Nephron (organoid): ENCODE data around the gene PPM1N.

Experiments
- H3K27ac Mint-ChIP-seq, 3 experiments: 2 replicates each; pipeline ENCODE4 v1.8.0; 2020; ENCODE audit warnings: mixed read lengths in 3 of 3, mild to moderate bottlenecking in 2 of 3, moderate library complexity in 1 of 3
- H3K27me3 Mint-ChIP-seq: 2 replicates; pipeline ENCODE4 v1.8.0; 2021; ENCODE audit warnings: low read depth, mild to moderate bottlenecking, moderate library complexity, mixed read lengths
- H3K36me3 Mint-ChIP-seq: 2 replicates; pipeline ENCODE4 v1.8.0; 2020; ENCODE audit warnings: low read depth, mixed read lengths
- H3K4me1 Mint-ChIP-seq: 2 replicates; pipeline ENCODE4 v1.8.0; 2020; ENCODE audit warnings: mixed read lengths
- H3K4me3 Mint-ChIP-seq, 3 experiments: 2 replicates each; pipeline ENCODE4 v1.8.0; 2020; ENCODE audit warnings: mild to moderate bottlenecking in 3 of 3, mixed read lengths in 3 of 3, moderate library complexity in 2 of 3
- H3K9me3 Mint-ChIP-seq: 2 replicates; pipeline ENCODE4 v1.8.0; 2020; ENCODE audit warnings: mixed read lengths
- CTCF ChIP-seq, 3 experiments: fragments of 200-600 bp; sonication (generic); IDR thresholded peaks; one replicate each; pipeline ENCODE4 v1.5.0; 2021; ENCODE audit warnings: antibody characterized with exemption in 3 of 3; ENCODE audit not compliant: unreplicated experiment in 3 of 3

PPM1N gene

GRCh38 chr19:45455707-45456499 lies 42.3 kb upstream of the PPM1N start:
- no peaks in the 10 kb centered on the region for H3K36me3 Mint-ChIP-seq
- peaks cover 19% of the 10 kb centered on the region for H3K27me3 Mint-ChIP-seq
- peak overlapping the region; percentile 17 to 56 (median 49) for H3K4me3 Mint-ChIP-seq
- H3K9me3 Mint-ChIP-seq = no peaks in the 10 kb centered on the region
- peak overlapping the region; percentile 78 to 91 (median 85) for H3K27ac Mint-ChIP-seq
- no peak for TF ChIP-seq CTCF (IDR thresholded peaks at IDR 0.05; ENCODE audit: unreplicated experiment in 3 of 3)
- H3K4me1 Mint-ChIP-seq = peaks cover 35% of the 10 kb centered on the region

- TF ChIP-seq CTCF (IDR thresholded peaks at IDR 0.05; ENCODE audit: unreplicated experiment in 3 of 3) = no peak
- Mint-ChIP-seq H3K9me3 (no peaks in the 10 kb centered on the region), H3K36me3 (no peaks in the 10 kb centered on the region), H3K27me3 (peaks cover 21% of the 10 kb centered on the region), H3K4me1 (peaks cover 31% of the 10 kb centered on the region), H3K27ac (peak overlapping the region; percentile 78 to 91 (median 85)), H3K4me3 (no peak overlapping the region)
Observed at GRCh38 chr19:45456500-45456815, 41.8 kb upstream of the PPM1N start.

GRCh38 chr19:45457776-45458175 lies 40.5 kb upstream of the PPM1N start:
- Mint-ChIP-seq H3K27ac (peak overlapping the region in 2 of 3 experiments; percentile 29 to 42), H3K27me3 (peaks cover 12% of the 10 kb centered on the region), H3K4me1 (peaks cover 22% of the 10 kb centered on the region), H3K4me3 (no peak overlapping the region), H3K9me3 (no peaks in the 10 kb centered on the region), H3K36me3 (no peaks in the 10 kb centered on the region)
- TF ChIP-seq CTCF (IDR thresholded peaks at IDR 0.05; ENCODE audit: unreplicated experiment in 3 of 3) = no peak

DNA sequence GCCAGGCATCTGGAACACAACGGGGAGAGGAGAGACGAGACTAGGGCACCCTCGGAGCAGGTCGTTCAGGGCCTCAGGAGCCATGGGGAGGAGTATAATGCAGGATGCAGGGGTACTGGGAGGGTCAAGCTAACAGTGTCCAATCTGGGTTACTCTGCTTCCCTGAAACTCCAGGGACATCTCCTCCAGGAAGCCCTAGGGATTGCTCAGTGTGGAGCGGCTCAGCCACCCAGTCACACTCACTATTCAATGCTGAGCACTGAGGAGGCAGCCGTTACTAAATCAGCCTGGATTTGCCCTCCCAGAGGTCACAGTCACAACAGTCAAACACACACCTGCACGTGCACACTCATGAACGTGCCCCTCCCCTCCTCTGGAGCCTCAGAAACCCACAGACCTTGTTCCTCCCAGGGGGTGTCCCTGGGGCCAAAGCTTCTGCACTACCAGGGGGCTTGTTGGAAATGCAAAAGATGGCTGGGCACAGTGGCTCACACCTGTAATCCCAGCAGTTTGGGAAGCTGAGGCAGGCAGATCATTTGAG lies 37.4 kb upstream of the PPM1N start:
- Mint-ChIP-seq H3K36me3 (no peaks in the 10 kb centered on the region), H3K4me3 (no peak overlapping the region), H3K4me1 (peaks cover 6% of the 10 kb centered on the region), H3K27ac (no peak overlapping the region), H3K9me3 (no peaks in the 10 kb centered on the region), H3K27me3 (peaks cover 20% of the 10 kb centered on the region)
- no peak for TF ChIP-seq CTCF (IDR thresholded peaks at IDR 0.05; ENCODE audit: unreplicated experiment in 3 of 3)

DNA sequence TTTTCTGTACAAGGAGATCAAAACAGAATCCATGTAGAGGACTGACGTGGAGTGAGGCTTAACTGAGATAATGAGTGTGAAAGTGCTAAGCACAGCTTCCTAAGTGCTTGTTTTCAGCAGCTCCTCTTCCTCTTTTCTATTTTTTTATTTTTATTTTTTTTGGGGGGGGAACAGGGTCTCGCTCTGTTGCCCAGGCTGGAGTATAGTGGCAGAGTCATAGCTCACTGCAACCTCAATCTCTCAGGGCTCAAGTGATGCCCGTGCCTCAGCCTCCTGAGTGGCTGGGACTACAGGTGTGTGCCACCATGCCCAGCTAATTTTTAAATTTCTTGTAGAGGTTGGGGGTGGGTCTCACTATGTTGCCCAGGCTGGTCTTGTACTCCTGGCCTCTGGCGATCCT lies 36.1 kb upstream of the PPM1N start:
- Mint-ChIP-seq H3K27ac (no peak overlapping the region), H3K9me3 (no peaks in the 10 kb centered on the region), H3K4me1 (no peaks in the 10 kb centered on the region), H3K36me3 (no peaks in the 10 kb centered on the region), H3K27me3 (peaks cover 23% of the 10 kb centered on the region), H3K4me3 (no peak overlapping the region)
- no peak for TF ChIP-seq CTCF (IDR thresholded peaks at IDR 0.05; ENCODE audit: unreplicated experiment in 3 of 3)

DNA sequence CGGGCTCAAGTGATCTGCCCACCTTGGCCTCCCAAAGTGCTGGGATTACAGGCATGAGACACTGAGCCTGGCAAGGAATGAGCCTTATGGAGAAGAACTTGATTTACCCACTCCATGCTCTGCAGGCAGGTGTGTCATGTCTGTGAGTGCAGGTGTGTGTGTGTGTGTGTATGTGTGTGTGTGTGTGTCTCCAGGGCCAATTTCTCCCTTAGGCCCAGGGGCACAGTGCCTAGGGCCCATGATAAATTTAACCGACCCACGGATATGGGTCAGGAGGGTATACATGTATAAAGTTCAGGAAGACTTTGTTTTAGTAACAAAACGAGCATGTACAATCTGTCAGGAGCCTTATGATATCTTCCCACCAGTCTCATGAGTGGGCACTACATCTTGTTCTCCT lies 35.0 kb upstream of the PPM1N start:
- Mint-ChIP-seq H3K36me3 (no peaks in the 10 kb centered on the region), H3K4me1 (peaks cover 6% of the 10 kb centered on the region), H3K27me3 (peaks cover 20% of the 10 kb centered on the region), H3K9me3 (no peaks in the 10 kb centered on the region), H3K4me3 (no peak overlapping the region), H3K27ac (no peak overlapping the region)
- TF ChIP-seq CTCF (IDR thresholded peaks at IDR 0.05; ENCODE audit: unreplicated experiment in 3 of 3) = no peak
